Ovary (tissue), 9 donors: ENCODE data around the gene WASF3. TPM values are rescaled to one million over a fixed set of nuclear protein-coding genes. Genes with fewer than 3 reads are reported as not detected.

Experiments
- DNase-seq, 5 donors: peaks; one replicate each; pipeline ENCODE4 v3.0.0-alpha.2; 2019 to 2020
- H3K27ac ChIP-seq, 2 donors: fragments of 200-600 bp; one replicate each; pipeline versions ENCODE4 v1.5.1 to v1.8.0; 2019 to 2022
- H3K27me3 ChIP-seq: fragments of 200-600 bp; one replicate; pipeline ENCODE4 v1.8.0; 2022
- H3K36me3 ChIP-seq: fragments of 200-600 bp; sonication (generic); one replicate; pipeline ENCODE4 v1.5.1; 2019
- H3K4me1 ChIP-seq: one replicate; pipeline ENCODE4 v1.8.1; 2013; ENCODE audit warnings: mild to moderate bottlenecking, moderate library complexity; ENCODE audit not compliant: insufficient read depth
- H3K4me3 ChIP-seq: fragments of 200-600 bp; sonication (generic); one replicate; pipeline ENCODE4 v1.5.1; 2017
- H3K9me3 ChIP-seq, 2 donors: fragments of 200-600 bp in 1 of 2; sonication (generic) in 1 of 2; one replicate each; pipeline versions ENCODE4 v1.5.1 to v1.8.1; 2013 to 2019; ENCODE audit warnings: mild to moderate bottlenecking in 1 of 2, moderate library complexity in 1 of 2
- CTCF ChIP-seq, 3 donors: fragments of 450-650 bp in 2 of 3; fragments of 200-600 bp in 1 of 3; IDR thresholded peaks; one replicate each; pipeline versions ENCODE4 v1.5.1 to v1.8.0; 2016 to 2022; ENCODE audit warnings: antibody characterized with exemption in 3 of 3, mild to moderate bottlenecking in 1 of 3
- EP300 ChIP-seq: sonication (generic); formaldehyde crosslinking; IDR thresholded peaks from one replicate; pipeline ENCODE4 v1.6.1; 2017; ENCODE audit warnings: antibody characterized with exemption
- POLR2A ChIP-seq: fragments of 450-650 bp; IDR thresholded peaks from one replicate; pipeline ENCODE4 v1.6.1; 2017; ENCODE audit warnings: antibody characterized with exemption, mild to moderate bottlenecking, moderate library complexity
- WGBS, 3 donors: extraction: QIAGEN DNeasy Blood & Tissue Kit in 1 of 3; methylation state at CpG; one replicate each; pipeline versions ENCODE4 v1.1.5 to v1.1.7; 2013 to 2017; 5-methylcytosine and 5-hydroxymethylcytosine counted together
- intact Hi-C, 4 donors: fragments of 100-400 bp; cut with DNase I; formaldehyde crosslinking; loops; one replicate each; pipeline versions ENCODE4 v1.11.0 to v1.15.1; 2022 to 2023
- polyA plus RNA-seq, 2 donors: library from polyadenylated mRNA; stranded (reverse); fragments of 200-250 nt in 1 of 2; fragments of 350-450 nt in 1 of 2; fragmentation: Illumina TruSeq in 1 of 2; extraction: RNeasy Lipid Tissue Mini Kit (QIAGEN cat#74804) in 1 of 2; gene quantifications; one replicate each; pipeline ENCODE4 v1.2.3, GENCODE V29; 2013 to 2014
- total RNA-seq, 7 donors: library from RNA; depleted of rRNA in 2 of 7; stranded (reverse); fragments of >200 nt in 2 of 7; fragmentation: NEBNext Ultra II Directional in 3 of 7; extraction: Animal tissue kit (Norgen Biotek cat#: 25700) in 3 of 7; gene quantifications; one replicate each; pipeline versions ENCODE4 v1.1.0 to v1.2.4, GENCODE V29; 2016 to 2023
- donor health status: DM: no; HTN: no; CAD: no; lungs with moderate emphysema.
- donor health status: DM: no; HTN: no; CAD: no.
- donor health status: Bipolar disorder and iron deficiency.
- donor health status: DM: yes; HTN: yes; CAD: no.
- donor health status: DM: no; HTN: no; CAD: no.
- donor health status: DM: yes; HTN: yes; CAD: no.

WASF3 gene
- total and polyA plus RNA-seq, 9 donors, result 11.5 to 37.1 (median 33.7) TPM

DNA sequence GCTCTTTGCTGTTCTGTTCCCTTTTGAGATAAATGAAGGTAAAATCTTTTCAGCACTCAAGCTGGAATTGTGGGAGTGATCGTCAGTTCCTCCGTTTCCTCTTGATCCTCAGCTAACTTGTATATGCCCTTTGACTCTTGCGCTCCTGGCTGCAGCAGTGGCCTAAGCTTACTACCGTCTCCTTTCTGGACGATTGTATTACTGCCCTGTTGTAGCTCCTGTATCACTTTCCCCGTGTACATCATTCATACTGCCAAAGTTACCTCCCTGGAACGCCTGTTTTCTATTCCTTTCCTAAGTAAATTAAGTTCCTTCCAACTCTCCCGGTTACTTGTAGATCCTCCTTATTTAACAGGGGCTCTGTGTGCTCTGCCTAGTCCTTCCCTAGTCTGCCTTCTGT is 36.9 kb downstream of the WASF3 start:
- DNase-seq, result no peak
- Histone ChIP-seq H3K9me3 (no peaks in the 10 kb centered on the region), H3K27me3 (no peaks in the 10 kb centered on the region), H3K4me3 (no peak overlapping the region), H3K27ac (no peak overlapping the region), H3K4me1 (peaks cover 1% of the 10 kb centered on the region), H3K36me3 (no peaks in the 10 kb centered on the region)
- no peak for TF ChIP-seq CTCF (IDR thresholded peaks at IDR 0.05)
- TF ChIP-seq POLR2A, result no peak
- TF ChIP-seq EP300, result no peak
- WGBS, 3 donors, result 74 to 81% (median 75%) methylated on average over 8 of the region's 8 CpGs
- intact Hi-C loops, result no loop called here

DNA sequence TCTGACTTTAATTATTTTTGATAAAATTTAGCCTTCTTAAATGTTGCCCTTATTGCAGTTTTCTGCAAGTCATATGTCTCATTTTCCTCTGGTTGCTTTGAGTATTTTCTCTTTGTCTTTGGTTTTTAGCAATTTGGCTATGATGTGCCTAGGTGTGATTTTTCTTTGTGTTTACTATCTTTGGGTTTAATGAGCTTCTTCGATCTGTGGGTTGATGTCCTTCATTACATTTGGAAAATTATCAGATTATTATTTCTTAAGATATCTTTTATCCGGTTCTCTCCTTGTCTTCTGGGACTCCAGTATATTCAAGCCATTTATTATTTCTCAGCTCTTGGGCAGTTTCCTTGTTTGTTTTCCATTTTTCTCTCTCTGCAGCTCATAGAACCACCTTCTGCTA is 39.0 kb downstream of the WASF3 start:
- H3K27me3 ChIP-seq, result no peaks in the 10 kb centered on the region
- 97 to 99% (median 98%) methylated on average over 2 of the region's 2 CpGs for WGBS, 3 donors
- DNase-seq, result no peak
- H3K4me1 ChIP-seq, result peaks cover 2% of the 10 kb centered on the region
- TF ChIP-seq EP300 (no peak), POLR2A (no peak), CTCF (IDR thresholded peaks at IDR 0.05) (no peak)
- intact Hi-C loops, result no loop called here
- no peaks in the 10 kb centered on the region for H3K9me3 ChIP-seq
- H3K27ac ChIP-seq, result no peak overlapping the region
- H3K4me3 ChIP-seq, result no peak overlapping the region
- no peaks in the 10 kb centered on the region for H3K36me3 ChIP-seq

DNA sequence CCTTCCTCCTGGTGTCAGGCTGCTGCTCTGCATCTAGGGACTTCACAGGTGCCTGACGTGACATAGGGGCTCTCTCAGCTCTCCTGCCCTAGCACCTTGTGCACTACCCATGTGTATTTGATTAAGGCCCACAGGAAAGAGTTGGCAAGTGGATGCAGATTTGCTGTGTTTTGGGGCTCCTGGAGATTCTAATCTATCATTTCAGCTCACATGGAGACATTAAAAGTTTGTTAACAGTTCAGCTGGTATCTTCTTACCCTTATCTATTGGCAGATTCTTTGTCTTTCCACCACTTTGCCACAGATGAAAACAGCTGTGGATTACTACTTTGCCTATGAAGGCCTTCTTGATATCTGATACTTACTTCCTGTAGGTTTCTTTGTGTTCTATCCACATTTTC is 41.9 kb downstream of the WASF3 start:
- no peak overlapping the region for H3K4me3 ChIP-seq
- H3K36me3 ChIP-seq, result no peaks in the 10 kb centered on the region
- H3K9me3 ChIP-seq, result no peaks in the 10 kb centered on the region
- intact Hi-C loops, result no loop called here
- TF ChIP-seq CTCF (IDR thresholded peaks at IDR 0.05), result no peak
- no peaks in the 10 kb centered on the region for H3K27me3 ChIP-seq
- peaks cover 4% of the 10 kb centered on the region for H3K4me1 ChIP-seq
- H3K27ac ChIP-seq, result no peak overlapping the region
- no peak for DNase-seq
- 100% methylated on average over 1 of the region's 1 CpG for WGBS, 3 donors

DNA sequence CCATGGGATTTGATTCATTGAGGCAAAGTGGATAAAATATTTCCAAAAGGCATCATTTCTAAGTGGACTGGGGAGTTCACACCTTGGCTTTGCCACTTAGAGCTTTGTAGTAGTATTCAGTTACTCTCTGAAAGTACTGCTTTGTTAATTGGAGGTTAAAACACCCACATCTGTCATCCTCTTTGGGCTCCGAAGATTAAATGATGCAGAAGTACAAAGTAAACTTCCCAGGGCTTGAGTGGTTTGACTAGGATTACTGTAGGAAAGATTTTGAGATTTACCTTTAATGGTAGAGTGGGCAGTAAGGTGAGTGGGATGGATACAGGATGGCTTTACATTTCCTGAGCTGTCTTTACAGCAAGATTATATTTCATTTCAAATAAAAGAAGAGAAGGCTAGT is 42.4 kb downstream of the WASF3 start:
- Histone ChIP-seq H3K36me3 (no peaks in the 10 kb centered on the region), H3K4me1 (peaks cover 4% of the 10 kb centered on the region), H3K9me3 (no peaks in the 10 kb centered on the region), H3K27ac (no peak overlapping the region), H3K4me3 (no peak overlapping the region), H3K27me3 (no peaks in the 10 kb centered on the region)
- no peak for DNase-seq
- intact Hi-C loops, result no loop called here
- TF ChIP-seq POLR2A (no peak), CTCF (IDR thresholded peaks at IDR 0.05) (no peak), EP300 (no peak)
- whole genome bisulfite sequencing, 3 donors, result 71 to 82% (median 76%) methylated on average over 1 of the region's 1 CpG

- Histone ChIP-seq H3K27me3 (no peaks in the 10 kb centered on the region), H3K4me3 (no peak overlapping the region), H3K4me1 (peaks cover 4% of the 10 kb centered on the region), H3K9me3 (no peaks in the 10 kb centered on the region), H3K36me3 (no peaks in the 10 kb centered on the region), H3K27ac (no peak overlapping the region)
- intact Hi-C loops, result no loop called here
- no peak for TF ChIP-seq CTCF (IDR thresholded peaks at IDR 0.05)
- WGBS, 3 donors, result 75 to 83% (median 76%) methylated on average over 1 of the region's 1 CpG
- no peak for DNase-seq
Observed at GRCh38 chr13:26600343-26600742, 42.9 kb downstream of the WASF3 start.
